Measurements from ENCODE around the gene R3HDM4. TPM values are rescaled to one million over a fixed set of nuclear protein-coding genes. Genes with fewer than 3 reads are reported as not detected.

R3HDM4 gene
- total and polyA plus RNA-seq, 2 donors (not counting 3 experiments of a cell fraction or from before 2014, with no cell fraction given), result 51.8 to 53.9 TPM

- H3K4me3 ChIP-seq (replicated peaks in 1 of 3; ENCODE audit: insufficient read depth in 1 of 3, low read depth in 1 of 3, low read length in 3 of 3), result no peak overlapping the region
- no peaks in the 10 kb centered on the region for H3K9me1 ChIP-seq (replicated peaks; ENCODE audit: control insufficient read depth, extremely low read depth, insufficient read depth, low read length)
- CTCF ChIA-PET, result interaction anchor here (0.6 kb wide), 1 partner anchor 15 kb away, joined by 3 read pairs; no protein-coding TSS in a partner anchor
- BruUV-seq (replicated peaks), result no TSS peak
- dilution Hi-C loops (cut with MboI; ENCODE audit: extremely low pct_ligation_motif_present, low sequenced_read_pairs), result no loop called here
- H3K27me3 ChIP-seq (ENCODE audit: control insufficient read depth in 2 of 2, insufficient read depth in 2 of 2, low read length in 2 of 2), result no peaks in the 10 kb centered on the region
- no peak for DNase-seq (ENCODE audit: low read depth, low spot score)
- H4K20me1 ChIP-seq (replicated peaks; ENCODE audit: control insufficient read depth, extremely low read depth, insufficient read depth, low read length), result no peaks in the 10 kb centered on the region
- no peak overlapping the region for H3K4me2 ChIP-seq (ENCODE audit: insufficient read depth, low read length)
- H3K79me2 ChIP-seq (ENCODE audit: control insufficient read depth, insufficient read depth, low read length), result no peaks in the 10 kb centered on the region
- TF ChIP-seq FOS (IDR thresholded peaks at IDR 0.05; ENCODE audit: borderline replicate concordance, insufficient read depth, low read length), result no peak
- FAIRE-seq, result no peak
- intact Hi-C loops (cut with micrococcal nuclease), result no loop called here
- POLR2A ChIA-PET, result no interaction called here
- no peak overlapping the region for H3K9ac ChIP-seq (replicated peaks; ENCODE audit: extremely low read depth, insufficient read depth, low read length)
- no peak overlapping the region for H3K27ac ChIP-seq (ENCODE audit: insufficient read depth, low read depth, low read length)
- no peaks in the 10 kb centered on the region for H3K9me3 ChIP-seq (replicated peaks; ENCODE audit: control insufficient read depth, insufficient read depth, low read length)
- H3K4me1 ChIP-seq (ENCODE audit: control insufficient read depth, extremely low read depth, insufficient read depth, low read length), result peaks cover 4% of the 10 kb centered on the region
- H2AFZ ChIP-seq (ENCODE audit: low read depth, low read length), result no peak overlapping the region
- H3K36me3 ChIP-seq (ENCODE audit: control insufficient read depth in 2 of 2, extremely low read depth in 1 of 2, insufficient read depth in 2 of 2, low read length in 2 of 2), result no peaks in the 10 kb centered on the region
Observed at GRCh38 chr19:955803-956765, 43.1 kb upstream of the R3HDM4 start.

GRCh38 chr19:954672-955494, 41.9 kb upstream of the R3HDM4 start:
- Histone ChIP-seq H3K9me3 (replicated peaks; ENCODE audit: control insufficient read depth, insufficient read depth, low read length) (no peaks in the 10 kb centered on the region), H3K4me2 (ENCODE audit: insufficient read depth, low read length) (no peak overlapping the region), H4K20me1 (replicated peaks; ENCODE audit: control insufficient read depth, extremely low read depth, insufficient read depth, low read length) (no peaks in the 10 kb centered on the region), H3K9me1 (replicated peaks; ENCODE audit: control insufficient read depth, extremely low read depth, insufficient read depth, low read length) (no peaks in the 10 kb centered on the region), H3K4me3 (replicated peaks in 1 of 3; ENCODE audit: insufficient read depth in 1 of 3, low read depth in 1 of 3, low read length in 3 of 3) (no peak overlapping the region), H3K9ac (replicated peaks; ENCODE audit: extremely low read depth, insufficient read depth, low read length) (no peak overlapping the region), H2AFZ (ENCODE audit: low read depth, low read length) (no peak overlapping the region), H3K36me3 (ENCODE audit: control insufficient read depth in 2 of 2, extremely low read depth in 1 of 2, insufficient read depth in 2 of 2, low read length in 2 of 2) (no peaks in the 10 kb centered on the region), H3K4me1 (ENCODE audit: control insufficient read depth, extremely low read depth, insufficient read depth, low read length) (peaks cover 4% of the 10 kb centered on the region), H3K79me2 (ENCODE audit: control insufficient read depth, insufficient read depth, low read length) (no peaks in the 10 kb centered on the region), H3K27ac (ENCODE audit: insufficient read depth, low read depth, low read length) (no peak overlapping the region), H3K27me3 (ENCODE audit: control insufficient read depth in 2 of 2, insufficient read depth in 2 of 2, low read length in 2 of 2) (no peaks in the 10 kb centered on the region)
- FAIRE-seq (no peak), DNase-seq (ENCODE audit: low read depth, low spot score) (no peak)
- POLR2A ChIA-PET, result no interaction called here
- CTCF ChIA-PET, result no interaction called here
- intact Hi-C loops (cut with micrococcal nuclease) (no loop called here), dilution Hi-C loops (cut with MboI; ENCODE audit: extremely low pct_ligation_motif_present, low sequenced_read_pairs) (no loop called here)
- no TSS peak for BruUV-seq (replicated peaks)
- TF ChIP-seq POLR2AphosphoS5 (IDR thresholded peaks at IDR 0.05; ENCODE audit: insufficient read depth, low read depth, low read length), result no peak
- TF ChIP-seq MAX (IDR thresholded peaks at IDR 0.05; ENCODE audit: insufficient read depth, insufficient read length), result no peak
- no peak for TF ChIP-seq MYC (IDR thresholded peaks at IDR 0.05; ENCODE audit: low read depth, low read length)
- no peak for TF ChIP-seq FOS (IDR thresholded peaks at IDR 0.05; ENCODE audit: borderline replicate concordance, insufficient read depth, low read length)
- no peak for TF ChIP-seq GATA2 (IDR thresholded peaks at IDR 0.05; ENCODE audit: insufficient read depth, insufficient read length, low read depth, low read length)
- TF ChIP-seq POLR2A (IDR thresholded peaks at IDR 0.05; ENCODE audit: low read depth, low read length), result no peak
- no peak for TF ChIP-seq JUN (IDR thresholded peaks at IDR 0.05; ENCODE audit: borderline replicate concordance, insufficient read depth, insufficient read length, low read depth)
- TF ChIP-seq CTCF (IDR thresholded peaks at IDR 0.05; ENCODE audit: extremely low read depth in 1 of 2, insufficient read depth in 1 of 2, low read depth in 1 of 2, low read length in 2 of 2), result no peak
- no peak for TF ChIP-seq EZH2 (IDR thresholded peaks at IDR 0.05; ENCODE audit: borderline replicate concordance, low read depth, low read length, severe bottlenecking)

Measured in endothelial cell of umbilical vein (primary cell).